ENCODE results near the gene ZC4H2.
A peak's percentile ranks its signal among the peaks of the same experiment; 100 is the strongest.
"Not testable (repeated sequence)": the region's sequence is repeated elsewhere in the genome, so short reads cannot be mapped to it uniquely, and the experiment has no call there.

The ZC4H2 gene

GRCh38 chrX:64975989-64976672, at the start of gene ZC4H2:
TSS of gene ZC4H2 (minus strand) at chrX:64976450. CDS start at chrX:64976377, 73 bp downstream.
- peak; percentile 29 for DNase-seq (ENCODE audit: low read depth)
- TF ChIP-seq CTCF (IDR thresholded peaks at IDR 0.05; ENCODE audit: low read depth, low read length, missing control alignments): no peak

GRCh38 chrX:65017451-65017850, 41.2 kb upstream of the ZC4H2 start:
- no peak overlapping the region for H3K4me3 ChIP-seq (ENCODE audit: low read depth, low read length)
- no peak for DNase-seq (ENCODE audit: low read depth)
- no peak for TF ChIP-seq CTCF (IDR thresholded peaks at IDR 0.05; ENCODE audit: low read depth, low read length, missing control alignments)

More at GRCh38 chrX:64975989-64976672, at the start of gene ZC4H2:
- peak within 1 kb of the TSS; percentile 73 for H3K4me3 ChIP-seq (ENCODE audit: low read depth, low read length)

- TF ChIP-seq CTCF (IDR thresholded peaks at IDR 0.05; ENCODE audit: low read depth, low read length, missing control alignments): no peak
Measured at GRCh38 chrX:65014230-65014629, 38.0 kb upstream of the ZC4H2 start.

DNA sequence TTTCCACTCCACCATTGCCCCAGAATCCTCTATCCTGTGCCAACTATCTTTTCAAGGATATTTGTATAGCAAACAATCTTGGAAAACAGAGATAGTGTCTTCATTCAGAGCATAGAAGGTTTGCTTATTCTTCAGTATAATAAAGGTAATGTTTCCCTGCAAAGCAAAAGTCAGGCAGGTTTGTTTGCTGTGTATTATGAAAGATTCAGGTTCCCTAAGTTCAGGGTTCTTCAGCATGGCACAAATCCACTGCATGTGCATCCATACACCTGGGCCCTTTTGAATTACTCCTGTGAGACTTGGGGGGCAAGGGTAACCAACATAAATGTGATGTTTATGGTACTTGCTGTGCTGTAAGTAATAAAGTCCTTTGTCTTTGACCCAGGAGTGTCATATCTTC, 33.2 kb upstream of the ZC4H2 start:
- no peak overlapping the region for H3K4me3 ChIP-seq (ENCODE audit: low read depth, low read length)
- TF ChIP-seq CTCF (IDR thresholded peaks at IDR 0.05; ENCODE audit: low read depth, low read length, missing control alignments): no peak
- DNase-seq (ENCODE audit: low read depth): no peak

More at GRCh38 chrX:65014230-65014629, 38.0 kb upstream of the ZC4H2 start:
- no peak overlapping the region for H3K4me3 ChIP-seq (ENCODE audit: low read depth, low read length)
- no peak for DNase-seq (ENCODE audit: low read depth)

DNA sequence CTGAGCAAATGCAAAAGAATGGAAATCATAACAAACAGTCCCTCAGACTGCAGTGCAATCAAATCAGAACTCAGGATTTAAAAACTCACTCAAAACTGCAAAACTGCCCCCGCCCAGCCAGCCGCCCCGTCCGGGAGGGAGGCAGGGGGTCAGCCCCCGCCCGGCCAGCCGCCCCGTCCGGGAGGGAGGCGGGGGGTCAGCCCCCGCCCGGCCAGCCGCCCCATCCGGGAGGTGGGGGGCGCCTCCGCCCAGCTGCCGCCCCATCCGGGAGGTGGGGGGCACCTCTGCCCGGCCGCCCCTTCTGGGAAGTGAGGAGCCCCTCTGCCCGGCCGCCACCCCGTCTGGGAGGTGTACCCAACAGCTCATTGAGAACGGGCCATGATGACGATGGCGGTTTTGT, 26.0 kb upstream of the ZC4H2 start:
- DNase-seq (ENCODE audit: low read depth); H3K4me3 ChIP-seq (ENCODE audit: low read depth, low read length): not testable (repeated sequence)

DNA sequence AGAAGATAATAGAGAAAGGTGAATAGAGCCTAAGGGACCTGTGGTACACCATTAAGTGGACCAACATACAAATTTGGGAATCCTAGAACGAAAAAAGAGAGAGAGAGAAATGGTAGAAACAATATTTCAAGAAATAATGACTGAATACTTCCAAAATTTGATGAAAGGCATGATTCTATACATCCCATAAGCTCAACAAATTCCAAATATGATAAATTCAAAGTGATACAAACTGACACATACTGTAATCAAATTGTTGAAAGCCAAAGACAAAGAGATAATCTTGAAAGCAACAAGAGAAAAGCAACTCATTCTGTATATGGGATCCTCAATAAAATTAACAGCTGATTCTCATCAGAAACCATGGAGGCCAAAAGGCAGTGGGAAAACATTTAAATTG, 20.6 kb upstream of the ZC4H2 start:
- no peak for DNase-seq (ENCODE audit: low read depth)
- TF ChIP-seq CTCF (IDR thresholded peaks at IDR 0.05; ENCODE audit: low read depth, low read length, missing control alignments): no peak
- no peak overlapping the region for H3K4me3 ChIP-seq (ENCODE audit: low read depth, low read length)

DNA sequence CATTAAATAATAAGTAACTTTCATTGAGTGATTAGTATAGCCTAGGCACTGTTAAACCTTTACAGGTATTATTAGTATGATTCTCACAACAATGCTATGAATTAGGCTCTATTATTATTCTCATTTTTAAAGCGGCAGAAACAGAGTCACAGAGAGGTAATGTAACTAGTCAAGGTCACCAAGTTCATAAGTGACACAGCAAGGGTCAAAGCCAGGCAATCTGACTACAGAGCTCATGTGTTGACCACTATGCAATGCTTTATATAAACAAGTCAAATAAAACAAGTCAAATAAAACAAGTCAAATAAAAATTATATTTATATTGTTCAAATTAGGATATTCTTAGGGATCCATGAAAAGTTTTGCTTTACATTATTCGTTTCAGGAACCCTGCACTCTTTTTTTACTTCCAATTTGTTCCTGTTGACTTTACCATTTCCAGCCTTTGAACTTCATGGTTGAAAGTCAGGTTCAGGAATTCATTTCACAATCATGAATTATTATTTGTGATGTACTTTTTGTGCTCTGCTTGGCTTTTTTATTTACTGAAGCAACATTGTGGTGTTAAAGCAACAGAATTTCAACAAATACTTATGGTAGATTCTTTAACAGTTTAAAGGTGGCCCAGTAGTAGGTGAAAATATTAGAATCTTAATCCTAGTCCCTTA, 18.0 kb upstream of the ZC4H2 start:
- H3K4me3 ChIP-seq (ENCODE audit: low read depth, low read length): no peak overlapping the region
- TF ChIP-seq CTCF (IDR thresholded peaks at IDR 0.05; ENCODE audit: low read depth, low read length, missing control alignments): no peak
- no peak for DNase-seq (ENCODE audit: low read depth)
